Left ventricle myocardium superior (tissue), 1 donor: ENCODE data around the gene HRH2. TPM values are rescaled to one million over a fixed set of nuclear protein-coding genes. Genes with fewer than 3 reads are reported as not detected.
"Not testable (repeated sequence)": the region's sequence is repeated elsewhere in the genome, so short reads cannot be mapped to it uniquely, and the experiment has no call there.

Experiments used
- ATAC-seq: fragments of 200-7000 bp; cut with Tn5 transposase; one replicate; pipeline ENCODE4 v1.9.1; 2020; ENCODE audit warnings: mild to moderate bottlenecking, moderate library complexity
- DNase-seq: peaks from one replicate; pipeline ENCODE4 v3.0.0-alpha.2; 2020
- intact Hi-C: fragments of 100-400 bp; cut with micrococcal nuclease; formaldehyde crosslinking; loops from one replicate; pipeline ENCODE4 v1.11.0; 2022
- total RNA-seq: library from RNA; stranded (reverse); fragmentation: NEBNext Ultra II Directional; extraction: Animal tissue kit (Norgen Biotek cat#: 25700); gene quantifications from one replicate; pipeline ENCODE4 v1.2.1, GENCODE V29; 2021
- donor health status: DM: no; HTN: yes; CAD: no; lungs with severe emphysema.

Gene HRH2
- total RNA-seq, 1 donor from 2014 or later, result 58.0 TPM

GRCh38 chr5:175748650-175749049, 90.8 kb downstream of the HRH2 start:
- intact Hi-C loops, result no loop called here
- DNase-seq (no peak), ATAC-seq (no peak)

GRCh38 chr5:175749591-175749990, 91.7 kb downstream of the HRH2 start:
- DNase-seq, result no peak
- ATAC-seq, result no peak
- intact Hi-C loops, result no loop called here

- ATAC-seq (no peak), DNase-seq (no peak)
- intact Hi-C loops, result no loop called here
Measured at GRCh38 chr5:175750511-175750931, 92.7 kb downstream of the HRH2 start.

- intact Hi-C loops, result no loop called here
- ATAC-seq (no peak), DNase-seq (no peak)
Measured at GRCh38 chr5:175751369-175751768, 93.5 kb downstream of the HRH2 start.

- no peak for ATAC-seq
- no peak for DNase-seq
- intact Hi-C loops, result no loop called here
Measured at GRCh38 chr5:175752826-175753535, 95.1 kb downstream of the HRH2 start.

- intact Hi-C loops, result no loop called here
- DNase-seq, result no peak
- no peak for ATAC-seq
Measured at GRCh38 chr5:175753536-175754402, 95.9 kb downstream of the HRH2 start.

- ATAC-seq, intact Hi-C loops, DNase-seq: not testable (repeated sequence)
Measured at GRCh38 chr5:175759991-175760390, 102.1 kb downstream of the HRH2 start.

Other genes with a start within 250 kb of the HRH2 start
- not detected for gene DRD1, start 213.9 kb upstream of the HRH2 start, total RNA-seq
- gene SFXN1, start 179.5 kb upstream of the HRH2 start, total RNA-seq, result 34.7 TPM
- gene CPLX2, start 213.5 kb downstream of the HRH2 start, total RNA-seq, result not detected